GM12878 (cell line): Measurements from ENCODE around the gene OXCT2. TPM values are rescaled to one million over a fixed set of nuclear protein-coding genes. Genes with fewer than 3 reads are reported as not detected.

Source experiments
- ATF2 ChIP-seq: IDR thresholded peaks from 2 replicates; pipeline ENCODE4 v1.6.1; 2012; ENCODE audit warnings: low read length, inconsistent platforms
- BMI1 ChIP-seq: fragments of 450-650 bp; IDR thresholded peaks from 2 replicates; pipeline ENCODE4 v1.6.1; 2016; ENCODE audit warnings: mild to moderate bottlenecking, moderate library complexity, borderline replicate concordance
- CREB1 ChIP-seq: IDR thresholded peaks from 2 replicates; pipeline ENCODE4 v1.6.1; 2012; ENCODE audit warnings: low read depth, mild to moderate bottlenecking, inconsistent platforms
- CUX1 ChIP-seq: IDR thresholded peaks from 2 replicates; pipeline ENCODE4 v1.6.1; 2012; ENCODE audit warnings: improper control_type of control experiment, low read depth, low read length; ENCODE audit not compliant: insufficient replicate concordance
- KLF5 ChIP-seq: fragments of 450-650 bp; IDR thresholded peaks from 2 replicates; pipeline ENCODE4 v1.6.1; 2014; ENCODE audit warnings: mild to moderate bottlenecking; ENCODE audit not compliant: partially characterized antibody
- NRF1 ChIP-seq: conservative IDR thresholded peaks from 2 replicates; pipeline ENCODE4 v1.6.1; 2011; ENCODE audit warnings: mild to moderate bottlenecking, low read depth, low read length, improper control_type of control experiment
- RCOR1 ChIP-seq: conservative IDR thresholded peaks from 2 replicates; pipeline ENCODE4 v1.6.1; 2012; ENCODE audit warnings: low read depth, low read length, improper control_type of control experiment
- SIN3A ChIP-seq: IDR thresholded peaks from 2 replicates; pipeline ENCODE4 v1.6.1; 2012; ENCODE audit warnings: low read depth, low read length, improper control_type of control experiment
- SRF ChIP-seq, 2 experiments: IDR thresholded peaks; 2 replicates each; pipeline ENCODE4 v1.6.1; 2011; ENCODE audit warnings: low read depth in 2 of 2, low read length in 2 of 2, mild to moderate bottlenecking in 1 of 2, moderate library complexity in 1 of 2
- ZNF207 ChIP-seq: fragments of 450-650 bp; IDR thresholded peaks from 2 replicates; pipeline ENCODE4 v1.6.1; 2014; ENCODE audit warnings: antibody characterized with exemption, mild to moderate bottlenecking, borderline replicate concordance
- ZNF592 ChIP-seq: fragments of 450-650 bp; IDR thresholded peaks from 2 replicates; pipeline ENCODE4 v1.6.1; 2017; ENCODE audit warnings: mild to moderate bottlenecking, moderate library complexity
- polyA plus RNA-seq, 11 experiments: library from polyadenylated mRNA; depleted of rRNA in 4 of 11; unstranded in 6 of 11; stranded (reverse) in 5 of 11; fragments of >200 nt; fragmentation: Nextera tagmentation in 4 of 11; fragmentation: Illumina TruSeq in 1 of 11; extraction: Ambion mirVana in 4 of 11; extraction: Trizol in 1 of 11; gene quantifications; 1 replicate in 1 of 11; 2 replicates in 10 of 11; pipeline versions ENCODE4 v1.2.1 to v1.2.3, GENCODE V29; 2011 to 2016; ENCODE audit warnings: inconsistent platforms in 2 of 11, missing spikeins in 2 of 11, low read depth in 1 of 11
- total RNA-seq, 4 experiments: library from RNA; depleted of rRNA in 3 of 4; stranded (reverse); fragments of >200 nt in 3 of 4; fragmentation: Illumina TruSeq in 1 of 4; extraction: Trizol in 1 of 4; gene quantifications; 2 replicates each; pipeline versions ENCODE4 v1.2.1 to v1.2.3, GENCODE V29; 2013 to 2021

The OXCT2 gene
- total and polyA plus RNA-seq, 10 of the 15 experiments (the other 5 are each of a cell fraction or from before 2014, with no cell fraction given) = 0.06 to 1.9 (median 0.59) TPM

DNA sequence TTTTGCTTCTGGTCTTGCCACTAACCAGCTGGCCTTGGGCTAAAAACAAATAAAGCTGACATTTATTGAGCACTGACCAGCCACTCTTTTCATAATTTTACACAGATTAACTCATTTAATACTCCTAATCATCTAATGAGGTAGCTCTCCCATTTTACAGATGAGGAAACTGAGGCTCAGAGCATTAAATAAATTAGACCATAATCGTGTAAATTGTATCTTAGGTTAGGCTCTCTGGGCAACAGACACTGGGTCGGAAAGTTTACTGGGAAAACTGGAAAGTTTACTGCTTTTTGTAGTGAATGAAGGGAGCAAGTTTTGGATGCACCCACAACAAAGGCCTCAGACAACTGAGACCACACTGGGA, 10.2 kb upstream of the OXCT2 start (continued):
- no peak for TF ChIP-seq ZNF592
- TF ChIP-seq ATF2 = no peak
- TF ChIP-seq KLF5 = no peak
- no peak for TF ChIP-seq BMI1
- no peak for TF ChIP-seq SRF (IDR thresholded peaks at IDR 0.05; ENCODE audit: low read depth in 2 of 2, low read length in 2 of 2)
- no peak for TF ChIP-seq NRF1
- TF ChIP-seq CUX1 = no peak
- TF ChIP-seq SIN3A = no peak
- no peak for TF ChIP-seq RCOR1
- no peak for TF ChIP-seq ZNF207
- TF ChIP-seq CREB1 = no peak
- TF ChIP-seq, all 136 proteins: peak for 0
